ENCODE data around the gene CFAP54.

- TF ChIP-seq CTCF (IDR thresholded peaks at IDR 0.05), result peak in 5 of 6 experiments; percentile 25 to 67 (median 42)
- no peak for TF ChIP-seq POLR2A (IDR thresholded peaks at IDR 0.05)
Observed at GRCh38 chr12:96578526-96579125, 89.2 kb downstream of the CFAP54 start.

Measured in esophagus squamous epithelium (tissue), 4 donors.